NCI-H1092 (cell line): ENCODE measurements around the gene PHAF1.

Source experiments
- DNase-seq: peaks from one replicate; lab custom pipeline; 2025; lab: John Stamatoyannopoulos, UW

PHAF1 gene

DNA sequence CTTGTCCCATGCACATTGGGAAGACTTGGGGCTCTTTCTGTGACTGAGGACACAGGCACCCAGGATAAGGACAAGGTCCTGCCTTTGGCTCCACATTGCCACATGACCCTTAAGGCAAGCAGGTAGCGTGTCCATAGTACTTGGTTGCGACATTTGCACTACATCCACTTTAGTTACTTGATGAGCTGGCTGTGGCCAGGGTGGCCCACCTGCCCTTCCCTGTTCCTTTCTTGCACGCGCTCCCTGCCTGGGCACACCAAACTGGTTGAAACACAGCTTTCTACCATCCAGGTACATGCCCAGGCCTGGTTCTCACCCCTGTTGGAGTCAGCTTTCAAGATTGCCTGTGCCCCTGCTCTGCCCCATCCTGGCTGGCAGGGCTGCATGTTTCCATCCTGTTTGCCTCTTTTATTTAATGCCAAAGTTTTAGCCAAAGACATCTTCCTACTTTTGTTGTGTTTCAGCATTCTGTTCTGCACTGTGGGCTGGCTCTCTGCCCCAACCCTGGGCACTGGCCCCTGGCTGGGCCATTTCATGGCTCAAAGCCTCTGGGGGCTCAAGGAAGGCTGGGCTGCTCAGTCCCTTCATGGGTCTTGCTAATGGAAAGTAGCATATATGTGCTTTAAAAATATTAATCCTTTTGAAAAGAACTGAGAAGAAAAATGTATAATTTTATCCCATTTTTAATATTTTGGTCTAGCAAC is 37.8 kb downstream of the PHAF1 start:
- no peak for DNase-seq

DNA sequence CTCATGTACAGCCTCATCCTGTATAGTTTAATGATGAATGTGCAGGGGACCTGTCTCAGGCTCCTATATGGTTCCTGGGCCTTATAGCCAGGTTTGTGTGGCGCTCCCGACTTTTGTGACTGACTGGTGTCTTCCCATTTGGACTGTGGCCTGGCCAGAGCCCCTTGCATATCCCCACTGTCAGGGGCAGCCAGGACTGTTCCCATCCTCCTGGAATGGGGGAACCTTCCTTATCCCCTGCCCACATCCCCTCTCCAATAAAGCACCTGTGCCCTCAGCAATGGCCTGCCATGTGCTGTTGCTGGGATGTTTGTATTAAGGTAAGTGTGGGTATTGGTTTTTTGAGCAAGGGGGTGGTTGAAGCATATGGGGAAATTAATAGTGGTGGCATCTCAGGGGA is 38.5 kb downstream of the PHAF1 start:
- no peak for DNase-seq

DNA sequence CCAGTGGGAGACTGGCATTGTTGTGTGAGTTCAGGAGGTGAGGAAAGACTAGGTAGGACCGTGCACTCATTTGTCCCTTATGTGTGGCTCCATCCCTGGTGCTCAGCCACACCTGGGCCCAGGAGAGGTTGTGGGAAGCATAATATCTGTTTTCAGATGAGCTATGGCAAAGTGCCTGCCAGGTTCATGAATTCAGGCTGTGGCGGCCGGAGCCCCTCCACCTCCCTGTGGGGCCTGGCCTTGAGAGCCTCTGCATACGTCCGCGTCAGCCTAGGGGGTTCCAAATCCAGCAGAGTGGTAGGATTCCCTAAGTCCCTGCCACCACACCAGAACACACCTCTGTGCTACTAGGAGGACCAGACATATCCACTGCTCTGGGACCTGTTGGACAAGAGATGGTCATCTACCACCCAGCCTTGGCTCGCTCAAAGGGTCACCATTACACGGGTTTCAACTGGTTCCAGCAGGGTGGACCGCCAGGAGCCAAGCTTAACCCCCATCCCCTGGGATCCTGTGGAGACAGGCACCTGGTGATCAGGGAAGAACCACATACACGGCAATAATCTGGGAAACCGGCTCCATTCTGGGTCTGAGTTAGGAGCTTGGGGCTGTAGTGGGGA is 39.0 kb downstream of the PHAF1 start:
- no peak for DNase-seq

GRCh38 chr16:67149276-67150046 is 39.7 kb downstream of the PHAF1 start:
- no peak for DNase-seq

- DNase-seq: peak; percentile 14
These were observed 40.5 kb downstream of the PHAF1 start for GRCh38 chr16:67150047-67150832.

DNA sequence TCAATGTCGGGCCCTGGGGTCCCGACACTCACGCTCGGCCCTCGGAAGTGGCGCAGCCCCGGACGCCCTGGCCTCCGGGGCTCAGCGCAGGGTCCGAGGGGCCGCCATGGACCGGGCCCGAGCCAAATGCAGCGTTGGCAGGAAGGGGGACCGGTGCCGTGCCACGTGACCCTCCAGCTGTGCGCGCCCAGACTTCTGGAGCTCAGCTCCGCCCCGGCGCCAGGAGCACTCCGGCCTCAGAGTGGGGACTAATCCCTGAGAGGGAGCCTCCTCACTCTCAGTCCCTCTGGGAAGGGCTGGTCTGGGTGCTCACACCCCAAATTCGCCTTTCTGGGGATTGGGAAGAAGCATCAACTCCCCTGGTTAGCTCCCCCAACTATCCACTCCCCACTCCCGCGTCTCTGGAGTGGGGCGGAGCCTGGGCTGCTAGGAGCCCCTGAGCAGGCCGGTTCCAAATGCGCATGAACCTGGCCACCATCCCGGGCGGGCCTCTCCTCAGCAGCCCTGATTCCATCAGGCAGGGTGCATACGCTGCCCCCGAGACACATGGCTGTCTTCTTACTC is 41.2 kb downstream of the PHAF1 start, which contains the start of gene B3GNT9:
TSS of gene B3GNT9 (minus strand) at position 166 of the 564 bp plus-strand sequence. CDS start 513 bp downstream, outside the sequence.
- peak; percentile 49 for DNase-seq

DNA sequence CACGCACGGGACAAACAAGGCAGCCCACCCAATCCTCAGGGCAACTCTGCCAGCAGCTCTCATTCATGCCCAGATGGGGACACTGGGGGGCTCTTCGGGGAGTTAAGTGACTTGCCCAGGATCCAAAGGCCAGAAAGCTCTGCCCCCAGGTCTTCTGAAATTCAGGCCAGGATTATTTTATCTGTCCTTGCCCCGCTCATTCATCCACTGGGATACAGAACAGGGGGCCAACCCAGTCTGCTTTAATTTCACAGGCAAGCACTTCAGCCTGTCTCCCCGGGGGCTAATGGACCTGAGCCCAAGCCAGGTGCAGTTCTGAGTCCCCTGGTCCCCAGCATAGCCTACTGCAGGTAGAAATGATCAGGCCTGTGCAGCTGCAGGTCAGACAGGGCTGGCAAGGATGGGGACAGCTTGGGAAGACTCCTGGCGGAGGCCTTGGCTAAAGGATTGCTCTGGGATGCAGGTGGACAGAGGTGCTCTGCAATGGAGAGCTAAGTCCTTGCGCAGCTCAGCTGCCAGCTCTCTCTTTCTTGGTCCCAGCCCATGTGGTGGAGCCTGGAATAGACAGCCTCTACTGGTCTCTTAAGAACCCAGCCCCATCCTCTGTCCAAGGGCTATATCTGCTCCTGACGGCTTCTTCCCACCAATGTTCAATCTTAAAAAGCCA is 41.8 kb downstream of the PHAF1 start:
- no peak for DNase-seq

GRCh38 chr16:67154578-67155294 is 45.0 kb downstream of the PHAF1 start:
- DNase-seq: no peak

- DNase-seq: peak; percentile 59
These were observed 45.8 kb downstream of the PHAF1 start for GRCh38 chr16:67155295-67156142.

DNA sequence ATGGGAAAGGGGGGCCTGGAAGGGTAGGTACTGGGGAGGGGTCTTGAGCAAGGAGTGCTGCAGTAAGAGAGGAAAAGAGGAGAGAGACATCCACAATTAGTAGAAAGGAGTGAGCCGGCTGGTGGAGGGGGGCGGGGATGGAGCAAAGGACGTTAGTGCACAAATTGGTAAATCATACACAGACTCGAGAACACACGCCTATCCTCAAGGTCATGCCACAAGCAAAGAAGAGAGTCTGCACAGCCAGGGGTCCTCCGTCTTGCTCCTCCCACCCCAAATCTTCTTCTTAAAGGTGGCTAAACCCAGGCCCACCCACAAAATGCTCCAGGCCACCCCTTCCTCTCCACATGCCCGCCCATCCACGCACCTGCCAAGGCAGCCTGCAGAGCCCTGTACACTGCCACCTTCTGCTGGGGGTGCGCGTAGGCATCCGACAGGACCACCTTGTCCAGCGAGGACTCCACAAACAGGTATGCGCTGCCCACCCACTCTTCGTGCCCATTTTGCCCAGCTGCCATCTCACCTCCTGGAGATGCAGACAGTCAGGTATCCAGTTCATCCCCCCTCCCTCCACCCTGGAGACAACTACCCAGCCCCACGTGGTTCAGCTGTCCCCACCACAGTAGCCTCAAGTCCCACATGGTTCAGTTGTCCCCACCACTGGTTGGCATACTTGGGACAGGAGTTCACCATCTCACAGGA is 46.6 kb downstream of the PHAF1 start:
- no peak for DNase-seq

- no peak for DNase-seq
These were observed 47.5 kb downstream of the PHAF1 start for GRCh38 chr16:67157106-67157748.

DNA sequence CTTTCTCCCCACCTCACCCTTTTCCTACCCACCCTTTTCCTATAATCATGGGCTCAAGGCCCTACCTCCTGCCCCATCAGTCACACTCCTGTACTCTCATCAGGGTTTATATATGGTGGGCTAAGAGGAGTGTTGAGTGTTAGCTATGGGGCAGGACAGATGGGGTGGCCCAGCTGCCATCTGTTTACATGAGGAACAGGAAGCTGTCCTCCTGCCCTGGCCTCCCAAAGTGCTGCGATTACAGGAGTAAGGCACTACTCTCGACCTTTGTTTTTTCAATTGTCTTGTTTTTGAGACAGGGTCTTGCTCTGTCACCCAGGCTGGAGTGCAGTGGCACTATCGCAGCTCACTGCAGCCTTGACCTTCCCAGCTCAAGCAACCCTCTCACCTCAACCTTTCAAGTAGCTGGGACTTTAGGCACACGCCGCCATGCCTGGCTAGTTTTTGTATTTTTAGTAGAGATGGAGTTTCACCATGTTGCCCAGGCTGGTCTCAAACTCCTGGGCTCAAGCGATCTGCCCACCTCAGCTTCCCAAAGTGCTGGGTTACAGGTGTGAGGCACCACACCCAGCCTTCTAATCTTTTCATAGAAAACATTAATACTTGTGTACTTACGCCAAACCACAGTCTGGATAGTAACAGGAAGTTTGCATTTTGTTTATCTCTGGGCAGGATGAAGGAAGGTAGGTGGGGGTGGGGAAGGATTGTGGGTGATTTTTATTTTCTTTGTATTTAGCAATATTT is 48.3 kb downstream of the PHAF1 start:
- no peak for DNase-seq

DNA sequence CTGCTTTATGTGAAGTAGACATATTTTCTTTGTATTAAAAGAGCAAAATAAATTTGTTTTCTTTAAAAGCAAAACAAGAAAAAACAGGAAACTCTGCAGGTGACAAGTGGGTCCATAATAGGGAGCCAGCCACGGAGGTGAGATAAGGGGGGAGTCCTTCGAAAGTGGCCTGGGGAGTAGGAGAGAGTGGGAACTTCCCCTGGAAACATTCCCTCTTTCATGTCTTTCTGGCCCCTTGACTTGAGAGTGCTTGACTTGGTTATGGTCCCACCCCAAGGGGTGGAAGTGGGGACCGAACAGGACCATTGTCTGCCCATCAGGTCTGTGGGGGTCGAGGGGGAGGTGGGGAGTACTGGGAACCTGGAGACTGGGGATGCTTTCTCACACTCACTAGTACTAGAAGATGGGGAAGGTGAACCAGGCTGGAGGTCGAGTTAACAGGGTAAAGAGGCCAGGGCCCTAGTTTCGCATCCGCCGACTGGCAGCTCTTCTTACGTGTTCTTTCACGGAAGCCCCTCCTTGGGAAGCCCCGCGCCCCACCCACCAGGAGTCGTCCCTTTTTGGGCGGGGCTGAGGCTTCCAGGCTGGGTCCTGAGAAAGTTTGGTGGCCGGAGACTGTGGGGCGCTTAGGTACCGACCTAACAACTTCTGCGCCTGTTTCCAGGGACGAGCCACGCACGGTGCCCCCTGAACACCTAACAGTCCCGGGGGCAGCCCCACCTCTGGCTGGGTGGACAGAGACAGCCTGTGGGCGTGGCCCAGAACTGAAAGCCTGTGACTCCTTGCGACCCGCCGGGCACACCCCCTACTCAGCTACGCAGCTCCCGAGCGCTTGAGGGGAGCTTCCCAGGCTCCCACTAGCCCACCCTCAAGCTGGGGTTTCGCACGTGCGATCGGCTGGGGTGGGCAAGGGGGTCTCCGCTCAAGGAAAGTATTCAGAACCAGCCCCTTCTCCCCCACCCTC is 49.2 kb downstream of the PHAF1 start:
- no peak for DNase-seq

DNA sequence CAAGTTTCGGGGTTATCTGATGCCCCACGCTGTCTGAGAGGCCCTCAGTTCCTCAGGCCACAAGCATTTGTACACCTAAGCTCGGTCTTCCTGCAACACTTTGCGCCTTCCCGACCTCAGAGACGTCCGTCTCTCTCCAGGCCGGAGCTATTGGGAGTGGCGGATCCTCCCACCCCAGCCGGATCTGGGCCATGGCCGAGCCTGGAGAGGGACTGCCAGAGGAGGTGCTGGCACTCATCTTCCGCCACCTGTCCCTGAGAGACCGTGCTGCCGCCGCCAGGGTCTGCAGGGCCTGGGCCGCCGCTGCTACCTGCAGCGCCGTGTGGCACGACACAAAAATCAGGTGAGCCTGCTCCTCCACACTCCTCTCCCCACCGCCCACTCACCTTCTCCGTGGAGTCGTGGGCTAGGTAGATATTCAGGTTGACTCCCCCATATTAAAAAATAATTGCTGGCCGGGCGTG is 51.9 kb downstream of the PHAF1 start:
- no peak for DNase-seq

- DNase-seq: no peak
These were observed 52.9 kb downstream of the PHAF1 start for GRCh38 chr16:67162506-67163163.
